Measurements from ENCODE around the gene ZFYVE28.

Gene ZFYVE28

GRCh38 chr4:2425386-2426068, 7.1 kb upstream of the ZFYVE28 start:
- no peak for TF ChIP-seq GATA3 (IDR thresholded peaks at IDR 0.05; ENCODE audit: low read depth, low read length)
- TF ChIP-seq GATA2 (IDR thresholded peaks at IDR 0.05; ENCODE audit: low read depth, low read length), result no peak

- TF ChIP-seq GATA3 (IDR thresholded peaks at IDR 0.05; ENCODE audit: low read depth, low read length), result no peak
- TF ChIP-seq GATA2 (IDR thresholded peaks at IDR 0.05; ENCODE audit: low read depth, low read length), result no peak
These were observed 6.1 kb upstream of the ZFYVE28 start for GRCh38 chr4:2424581-2424980.

- TF ChIP-seq GATA2 (IDR thresholded peaks at IDR 0.05; ENCODE audit: low read depth, low read length) (no peak), GATA3 (IDR thresholded peaks at IDR 0.05; ENCODE audit: low read depth, low read length) (no peak)
These were observed 5.2 kb upstream of the ZFYVE28 start for GRCh38 chr4:2423695-2424094.

GRCh38 chr4:2423066-2423465, 4.6 kb upstream of the ZFYVE28 start:
- TF ChIP-seq GATA2 (IDR thresholded peaks at IDR 0.05; ENCODE audit: low read depth, low read length), result no peak
- TF ChIP-seq GATA3 (IDR thresholded peaks at IDR 0.05; ENCODE audit: low read depth, low read length), result no peak

GRCh38 chr4:2421928-2422327, 3.5 kb upstream of the ZFYVE28 start:
- TF ChIP-seq GATA2 (IDR thresholded peaks at IDR 0.05; ENCODE audit: low read depth, low read length), result no peak
- no peak for TF ChIP-seq GATA3 (IDR thresholded peaks at IDR 0.05; ENCODE audit: low read depth, low read length)

GRCh38 chr4:2419814-2420213, 1.4 kb upstream of the ZFYVE28 start:
- TF ChIP-seq GATA3 (IDR thresholded peaks at IDR 0.05; ENCODE audit: low read depth, low read length), result no peak

GRCh38 chr4:2418650-2419571, 466 bp upstream of the ZFYVE28 start, which contains the start of gene CFAP99:
Gene CFAP99 (plus strand): TSS chr4:2418955.
- TF ChIP-seq GATA2 (IDR thresholded peaks at IDR 0.05; ENCODE audit: low read depth, low read length), result no peak
- no peak for TF ChIP-seq GATA3 (IDR thresholded peaks at IDR 0.05; ENCODE audit: low read depth, low read length)

GRCh38 chr4:2417226-2417764, 1.1 kb downstream of the ZFYVE28 start:
- TF ChIP-seq GATA2 (IDR thresholded peaks at IDR 0.05; ENCODE audit: low read depth, low read length), result no peak
- TF ChIP-seq GATA3 (IDR thresholded peaks at IDR 0.05; ENCODE audit: low read depth, low read length), result no peak

- TF ChIP-seq GATA2 (IDR thresholded peaks at IDR 0.05; ENCODE audit: low read depth, low read length), result no peak
- TF ChIP-seq GATA3 (IDR thresholded peaks at IDR 0.05; ENCODE audit: low read depth, low read length), result no peak
These were observed 1.8 kb downstream of the ZFYVE28 start for GRCh38 chr4:2416564-2417225.

- TF ChIP-seq GATA2 (IDR thresholded peaks at IDR 0.05; ENCODE audit: low read depth, low read length) (no peak), GATA3 (IDR thresholded peaks at IDR 0.05; ENCODE audit: low read depth, low read length) (no peak)
These were observed 2.4 kb downstream of the ZFYVE28 start for GRCh38 chr4:2415881-2416563.

- TF ChIP-seq GATA3 (IDR thresholded peaks at IDR 0.05; ENCODE audit: low read depth, low read length) (no peak), GATA2 (IDR thresholded peaks at IDR 0.05; ENCODE audit: low read depth, low read length) (no peak)
These were observed 3.2 kb downstream of the ZFYVE28 start for GRCh38 chr4:2415213-2415612.

- TF ChIP-seq GATA2 (IDR thresholded peaks at IDR 0.05; ENCODE audit: low read depth, low read length) (no peak), GATA3 (IDR thresholded peaks at IDR 0.05; ENCODE audit: low read depth, low read length) (no peak)
These were observed 4.4 kb downstream of the ZFYVE28 start for GRCh38 chr4:2413821-2414610.

All from SH-SY5Y (cell line).